Measurements from ENCODE around the gene CHRNG.

GRCh38 chr2:232502911-232503808, 36.3 kb upstream of the CHRNG start:
- TF ChIP-seq EP300 (IDR thresholded peaks at IDR 0.05) (no peak), PBX3 (IDR thresholded peaks at IDR 0.05) (no peak), SREBF2 (IDR thresholded peaks at IDR 0.05) (no peak), CTCF (IDR thresholded peaks at IDR 0.05) (no peak), RARB (CRISPR knock-in tag; IDR thresholded peaks at IDR 0.05) (no peak), REST (IDR thresholded peaks at IDR 0.05) (no peak), RAD21 (conservative IDR thresholded peaks at IDR 0.05 in 1 of 2, IDR thresholded peaks at IDR 0.05 in 1 of 2) (no peak), NPAS2 (CRISPR knock-in tag; IDR thresholded peaks at IDR 0.05; ENCODE audit: borderline replicate concordance) (no peak), POLR2A (IDR thresholded peaks at IDR 0.05; ENCODE audit: low read length) (no peak), EHF (CRISPR knock-in tag; IDR thresholded peaks at IDR 0.05) (no peak), ZFP36 (IDR thresholded peaks at IDR 0.05; ENCODE audit: borderline replicate concordance, partially characterized antibody) (no peak), NFE2L2 (conservative IDR thresholded peaks at IDR 0.05; ENCODE audit: low read length) (no peak), MAX (IDR thresholded peaks at IDR 0.05) (no peak)

All from A549 (cell line).